HG03045 (cell line): ENCODE data around the gene ATP8B4.

Experiments
- ATAC-seq: cut with Tn5 transposase; IDR thresholded peaks from one replicate; pipeline ENCODE4 v1.9.1; 2021; ENCODE audit warnings: mild to moderate bottlenecking, moderate library complexity; ENCODE audit not compliant: unreplicated experiment

Gene ATP8B4

GRCh38 chr15:49830391-49830790 lies 288.6 kb downstream of the ATP8B4 start:
- ATAC-seq = no peak

- no peak for ATAC-seq
Observed at GRCh38 chr15:49827311-49827710, 291.7 kb downstream of the ATP8B4 start.

- no peak for ATAC-seq
Observed at GRCh38 chr15:49826640-49827234, 292.3 kb downstream of the ATP8B4 start.

DNA sequence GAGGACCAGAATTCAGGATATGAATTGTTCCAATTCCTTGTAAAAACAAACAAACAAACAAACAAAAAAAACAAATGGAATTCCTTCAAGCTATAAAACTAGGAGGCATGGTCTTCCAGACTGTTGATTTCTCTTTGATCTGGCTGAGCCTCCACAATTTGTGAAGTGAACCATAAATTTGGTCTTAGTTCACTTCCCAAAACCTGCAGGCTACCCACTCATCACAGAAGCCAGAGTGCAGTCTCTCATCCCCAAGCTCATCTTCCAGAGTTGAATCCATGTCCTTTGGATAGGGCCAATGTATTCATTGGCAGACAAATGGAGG lies 294.3 kb downstream of the ATP8B4 start:
- ATAC-seq = no peak

- ATAC-seq = no peak
Observed at GRCh38 chr15:49823987-49824774, 294.9 kb downstream of the ATP8B4 start.

GRCh38 chr15:49817100-49817499 lies 301.9 kb downstream of the ATP8B4 start:
- ATAC-seq = no peak

DNA sequence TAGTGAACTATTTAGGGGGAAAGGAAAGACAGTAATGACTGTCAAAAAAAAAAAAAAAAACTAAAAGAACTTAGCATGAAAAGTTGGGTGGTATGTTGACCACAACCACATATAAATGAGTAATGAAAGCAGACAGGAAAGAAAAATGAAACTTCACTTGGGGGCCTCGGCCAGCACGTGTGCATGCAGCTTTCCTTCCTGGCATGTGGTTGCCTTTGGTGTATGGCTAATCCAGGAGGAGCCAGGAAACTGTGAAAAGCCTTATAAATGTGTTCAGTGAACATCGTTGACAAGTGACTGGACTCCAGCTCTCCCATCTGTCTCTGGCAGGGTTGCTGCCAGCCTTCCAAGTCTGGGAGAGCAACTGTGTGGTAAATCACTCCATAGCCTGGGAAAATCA lies 303.1 kb downstream of the ATP8B4 start:
- ATAC-seq = no peak

DNA sequence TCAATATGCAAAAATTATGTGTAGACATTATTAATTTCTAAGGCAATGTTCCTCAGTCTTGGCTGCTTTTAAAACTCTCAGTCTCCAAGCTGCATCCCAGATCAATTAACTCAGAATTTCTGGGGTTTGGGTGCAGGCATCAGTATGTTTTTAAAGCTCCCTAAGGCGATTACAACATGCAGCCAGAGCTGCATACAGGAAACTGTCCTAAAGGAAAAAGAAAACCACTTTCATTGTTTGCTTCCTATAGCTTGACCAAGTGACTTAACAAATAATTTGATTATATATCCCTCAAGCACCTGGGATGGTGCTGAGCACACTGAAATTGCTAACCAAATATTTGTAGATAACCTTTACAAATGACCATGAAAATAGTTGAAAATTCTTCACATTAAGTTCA lies 303.5 kb downstream of the ATP8B4 start:
- ATAC-seq = no peak

DNA sequence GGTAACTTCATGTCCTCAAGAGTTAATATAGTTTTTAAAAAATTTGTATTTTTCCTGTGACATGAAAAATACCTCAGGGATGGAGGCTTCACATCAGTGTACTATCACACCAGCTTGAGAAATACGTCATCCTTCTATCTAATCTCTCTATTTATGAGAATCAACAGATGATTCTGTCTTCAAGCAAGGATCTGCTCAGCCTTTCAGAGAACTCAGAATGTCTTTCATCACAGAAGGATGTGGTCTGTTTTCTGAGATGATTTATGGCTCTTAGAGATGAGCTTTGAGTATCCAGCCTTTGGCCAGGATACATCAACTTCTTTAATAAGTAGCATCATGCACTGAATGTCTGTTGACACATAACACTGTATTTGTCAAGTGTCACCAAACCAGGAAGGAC lies 304.3 kb downstream of the ATP8B4 start:
- ATAC-seq = no peak

DNA sequence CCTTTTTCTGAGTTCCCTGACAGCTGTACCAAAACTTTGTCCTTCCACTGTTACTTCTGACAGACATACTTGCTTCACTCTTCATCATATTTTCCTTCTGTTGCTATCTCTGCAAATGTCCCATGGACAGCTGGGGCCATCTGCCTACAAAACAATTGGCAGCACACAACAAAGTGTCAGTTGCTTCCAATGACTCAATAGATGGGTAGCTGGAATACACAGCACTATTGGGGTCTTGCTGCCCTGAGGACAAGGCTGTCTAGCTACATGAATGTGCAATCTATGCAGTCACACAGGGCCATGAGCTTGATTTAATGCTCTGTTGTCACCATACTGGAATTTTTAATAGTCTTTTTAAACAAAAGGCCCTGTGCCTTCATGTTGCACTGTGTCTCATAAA lies 305.4 kb downstream of the ATP8B4 start:
- no peak for ATAC-seq

GRCh38 chr15:49810720-49811119 lies 308.3 kb downstream of the ATP8B4 start:
- no peak for ATAC-seq

DNA sequence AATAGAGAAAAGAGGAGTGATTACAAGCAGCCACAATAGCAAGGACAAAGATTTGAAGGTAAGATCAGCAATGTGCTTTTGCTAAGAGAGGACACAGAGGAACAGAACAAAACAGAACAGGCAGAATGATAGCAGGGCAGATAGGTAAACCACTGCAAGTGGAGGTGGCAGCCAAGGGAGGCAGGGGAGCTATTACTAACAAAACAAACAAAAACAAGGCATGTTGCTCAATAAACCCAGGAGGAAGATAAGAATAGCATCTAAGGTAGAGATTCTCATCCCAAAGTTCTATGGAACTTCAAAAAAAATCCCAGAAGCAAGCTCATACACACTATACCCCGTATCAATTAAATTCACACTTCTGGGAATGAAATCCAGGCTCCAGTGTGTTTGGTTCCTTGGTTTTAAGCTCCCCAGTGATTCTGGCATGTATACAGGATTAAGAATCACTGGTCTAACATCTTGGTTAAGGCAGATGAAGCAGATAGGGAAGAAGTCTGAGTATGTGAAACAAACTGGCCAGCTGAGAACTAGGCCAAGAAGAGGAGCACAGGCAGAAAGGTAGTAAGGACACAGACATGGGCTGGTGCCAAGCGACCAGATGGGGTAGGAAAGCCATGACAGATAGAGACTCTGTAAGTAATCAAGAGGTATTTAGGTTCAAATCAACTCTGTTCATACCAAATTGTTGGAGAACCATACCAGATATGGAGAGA lies 309.0 kb downstream of the ATP8B4 start:
- no peak for ATAC-seq

GRCh38 chr15:49808341-49808740 lies 310.7 kb downstream of the ATP8B4 start:
- no peak for ATAC-seq
